Stimulated activated CD8-positive, alpha-beta memory T cell treated with anti-CD3 and anti-CD28 coated beads, Interleukin-12 subunit alpha, Interleukin-12 subunit beta, amount 100 ng/mL, for 24 hours (primary cell): ENCODE results near the gene THAP4.
"Not testable (repeated sequence)": the region's sequence is repeated elsewhere in the genome, so short reads cannot be mapped to it uniquely, and the experiment has no call there.

Experiments
- DNase-seq: peaks from one replicate; pipeline ENCODE4 v3.0.0-alpha.2; 2020; ENCODE audit errors: extremely low read depth

Gene THAP4

DNA sequence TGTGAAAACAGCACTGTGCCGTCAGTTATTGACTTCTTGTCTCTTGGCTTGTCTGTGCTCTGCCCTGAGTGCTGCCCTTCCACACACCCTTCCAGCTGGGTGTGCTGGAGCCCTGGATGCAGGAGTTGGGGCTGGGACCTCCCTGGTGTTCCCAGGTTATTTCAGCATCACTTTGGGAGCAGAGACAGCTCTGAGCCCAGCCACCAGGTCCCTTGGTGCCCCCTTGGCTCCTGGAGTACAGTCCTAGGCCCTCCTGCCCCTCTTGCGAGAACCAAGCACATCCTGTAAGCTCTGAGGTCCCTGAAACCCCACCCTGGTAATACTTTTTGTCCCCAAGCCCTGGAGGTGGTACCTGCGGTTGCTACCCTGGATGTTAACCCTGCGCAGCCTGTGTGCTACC is 54.2 kb downstream of the THAP4 start:
- DNase-seq = no peak

DNA sequence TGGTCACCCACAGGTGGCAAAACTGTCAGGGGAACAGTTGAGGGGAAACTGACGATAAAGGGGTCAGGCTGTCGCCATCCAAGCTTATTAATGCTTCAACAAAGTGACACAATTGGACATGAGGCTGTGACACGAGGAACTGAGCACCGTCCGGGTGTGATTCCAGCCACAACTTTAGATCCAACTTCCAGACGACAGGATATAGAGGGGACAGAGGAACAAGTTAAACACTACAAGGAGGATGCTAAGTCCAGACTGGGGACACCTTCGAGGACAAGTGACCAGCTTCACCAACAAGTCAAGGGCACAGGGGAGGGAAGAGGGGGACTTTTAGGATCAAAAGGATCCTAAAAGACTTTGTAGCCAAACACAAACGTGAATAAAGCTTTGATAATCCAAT is 54.6 kb downstream of the THAP4 start:
- DNase-seq = no peak

DNA sequence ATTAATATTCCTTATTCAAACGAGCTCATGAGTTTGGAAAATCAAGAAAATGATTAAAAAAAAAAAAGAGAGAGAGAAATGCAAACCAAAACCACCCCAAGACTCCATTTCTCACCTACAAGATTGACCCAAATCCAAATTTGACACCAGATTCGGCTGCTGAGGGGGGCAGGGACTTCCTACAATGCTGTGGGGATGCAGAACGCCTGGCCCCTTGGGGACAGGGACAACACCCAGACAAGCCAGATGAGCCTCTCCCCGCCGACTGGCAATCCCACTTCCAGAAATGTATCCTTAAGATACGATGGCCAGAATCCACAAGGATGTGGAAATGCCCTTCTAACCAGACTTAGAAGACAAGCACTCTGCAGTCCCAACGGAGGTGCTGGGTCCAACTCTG is 57.7 kb downstream of the THAP4 start:
- no peak for DNase-seq

DNA sequence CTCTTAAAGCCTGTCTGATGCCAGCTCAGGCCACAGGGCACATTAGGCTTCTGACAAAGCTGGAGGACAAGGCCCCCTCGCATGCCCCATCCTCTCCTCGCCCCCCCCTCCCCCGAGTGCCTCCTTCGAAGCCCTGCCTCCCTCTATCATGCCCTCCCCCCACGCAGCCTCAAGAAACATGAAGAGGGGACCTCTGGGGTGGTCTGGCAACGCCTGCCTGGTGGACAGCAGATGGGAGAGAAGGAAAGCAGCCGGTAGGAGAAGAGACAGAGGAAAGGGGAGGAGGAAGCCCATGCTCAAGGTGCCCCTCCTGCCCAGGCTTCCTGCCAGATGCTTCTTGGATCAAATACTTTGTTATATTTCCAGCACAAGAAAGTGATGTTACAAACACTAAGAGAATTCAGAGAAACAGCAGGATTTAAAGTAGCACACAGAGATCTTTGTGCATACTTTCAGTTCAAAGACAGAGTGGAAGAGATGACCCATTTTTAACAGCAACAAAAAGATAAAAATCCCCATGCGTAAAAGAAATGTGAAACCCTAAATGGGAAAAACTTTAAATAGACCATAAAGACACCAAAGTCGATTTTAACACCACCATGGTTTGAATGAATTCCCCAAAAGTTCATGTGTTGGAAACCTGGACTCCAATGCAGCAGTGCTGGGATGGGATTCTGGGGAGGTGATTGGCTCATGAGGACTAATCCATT is 59.4 kb downstream of the THAP4 start:
- DNase-seq = no peak

DNA sequence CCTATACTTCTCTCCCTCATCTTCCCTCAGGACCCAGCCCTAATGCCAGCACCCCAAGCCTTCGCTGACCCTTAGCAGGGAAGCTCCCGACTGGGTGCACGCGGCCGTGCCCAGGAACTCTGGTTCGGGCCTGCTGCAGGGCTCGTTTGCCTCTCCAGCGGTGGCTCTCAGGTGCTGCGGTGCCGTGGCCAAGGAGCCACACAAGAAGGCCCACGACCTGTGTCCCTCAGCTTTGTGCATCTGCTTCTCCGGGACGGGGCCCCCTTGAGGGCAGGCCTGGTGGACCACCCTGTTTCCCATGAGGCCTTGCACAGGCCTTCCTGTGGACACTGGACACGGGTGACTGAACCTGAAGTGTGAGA is 60.7 kb downstream of the THAP4 start:
- DNase-seq = no peak

DNA sequence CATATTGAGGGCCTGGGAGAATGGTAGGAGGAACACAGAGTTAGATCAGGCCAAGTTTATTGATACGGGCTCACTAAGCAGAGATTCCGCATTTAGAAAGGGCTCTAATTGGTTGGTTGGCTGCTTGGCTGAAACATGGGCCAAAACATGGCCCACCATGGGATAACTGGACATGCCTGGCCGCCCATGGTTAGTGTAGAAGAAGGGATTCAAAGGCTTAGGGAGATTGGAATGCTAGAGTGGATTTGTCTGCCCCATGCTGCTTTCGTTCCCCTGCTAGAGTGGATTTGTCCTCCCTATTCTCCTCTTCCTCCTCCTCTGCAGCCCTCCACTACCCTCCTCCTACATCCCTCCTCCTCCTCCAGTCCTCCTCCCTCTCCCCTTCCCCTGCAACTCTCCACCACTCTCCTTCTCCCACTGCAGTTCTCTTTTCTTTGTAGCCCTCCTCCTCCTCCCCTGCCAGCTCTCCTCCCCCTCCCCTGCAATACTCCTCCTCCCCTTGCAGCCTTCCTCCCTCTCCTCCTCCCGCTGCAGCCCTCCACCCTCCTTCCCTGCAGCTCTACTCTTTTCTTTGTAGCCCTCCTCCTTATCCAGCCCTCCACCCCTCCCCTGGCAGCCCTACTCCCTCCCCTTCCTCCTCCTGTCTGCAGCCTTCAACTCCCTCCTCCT is 61.2 kb downstream of the THAP4 start:
- no peak for DNase-seq

DNA sequence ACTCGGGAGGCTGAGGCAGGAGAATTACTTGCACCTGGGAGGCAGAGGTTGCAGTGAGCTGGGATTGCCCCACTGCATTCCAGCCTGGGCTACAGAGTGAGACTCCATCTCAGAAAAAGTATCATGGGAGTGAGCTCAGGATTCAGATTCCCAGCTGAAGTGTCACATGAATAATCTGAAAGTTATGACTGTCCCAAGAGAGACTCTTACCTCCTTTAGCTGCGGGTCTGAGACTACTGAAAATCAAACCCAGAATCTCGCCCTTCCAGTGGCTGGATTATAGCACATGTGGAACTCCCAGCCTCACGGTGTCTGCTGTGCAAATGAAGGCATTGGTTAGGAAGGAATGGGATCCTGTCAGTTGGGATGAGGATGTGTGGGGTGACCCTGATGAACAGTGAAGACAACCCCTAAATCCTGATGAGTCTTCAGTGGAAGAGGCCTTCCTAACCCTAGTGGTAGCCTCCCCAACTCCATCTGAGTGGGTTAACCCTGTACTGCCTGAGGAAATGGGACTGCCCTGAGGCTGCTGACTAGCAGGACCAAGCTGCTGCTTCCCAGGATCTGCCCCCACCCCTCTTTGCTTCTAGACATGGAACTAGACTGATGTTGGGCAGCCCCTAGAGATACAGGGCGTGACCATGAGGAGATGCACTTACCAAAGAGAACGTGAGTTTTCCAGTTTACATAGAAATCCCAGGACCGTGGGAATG is 61.9 kb downstream of the THAP4 start:
- no peak for DNase-seq

DNA sequence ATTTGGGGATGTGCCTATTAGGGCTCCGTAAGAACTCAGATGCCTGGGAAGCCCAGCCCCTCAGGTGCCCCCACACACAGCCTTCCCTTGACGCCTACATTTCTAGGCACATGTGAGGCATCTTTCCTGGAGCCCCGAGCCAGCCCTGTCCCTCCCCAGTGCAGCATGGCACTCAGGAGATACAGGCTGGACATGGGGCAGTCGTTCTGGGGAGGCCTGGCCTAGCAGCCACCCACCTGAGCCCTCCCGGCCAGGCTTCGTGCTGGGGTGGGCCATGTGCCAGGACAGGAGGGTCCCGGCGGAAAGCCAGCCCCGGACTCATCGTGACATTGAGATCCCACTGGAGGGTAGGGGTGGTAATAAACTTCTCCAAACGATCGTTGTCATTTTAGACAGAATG is 63.2 kb downstream of the THAP4 start:
- DNase-seq = no peak

DNA sequence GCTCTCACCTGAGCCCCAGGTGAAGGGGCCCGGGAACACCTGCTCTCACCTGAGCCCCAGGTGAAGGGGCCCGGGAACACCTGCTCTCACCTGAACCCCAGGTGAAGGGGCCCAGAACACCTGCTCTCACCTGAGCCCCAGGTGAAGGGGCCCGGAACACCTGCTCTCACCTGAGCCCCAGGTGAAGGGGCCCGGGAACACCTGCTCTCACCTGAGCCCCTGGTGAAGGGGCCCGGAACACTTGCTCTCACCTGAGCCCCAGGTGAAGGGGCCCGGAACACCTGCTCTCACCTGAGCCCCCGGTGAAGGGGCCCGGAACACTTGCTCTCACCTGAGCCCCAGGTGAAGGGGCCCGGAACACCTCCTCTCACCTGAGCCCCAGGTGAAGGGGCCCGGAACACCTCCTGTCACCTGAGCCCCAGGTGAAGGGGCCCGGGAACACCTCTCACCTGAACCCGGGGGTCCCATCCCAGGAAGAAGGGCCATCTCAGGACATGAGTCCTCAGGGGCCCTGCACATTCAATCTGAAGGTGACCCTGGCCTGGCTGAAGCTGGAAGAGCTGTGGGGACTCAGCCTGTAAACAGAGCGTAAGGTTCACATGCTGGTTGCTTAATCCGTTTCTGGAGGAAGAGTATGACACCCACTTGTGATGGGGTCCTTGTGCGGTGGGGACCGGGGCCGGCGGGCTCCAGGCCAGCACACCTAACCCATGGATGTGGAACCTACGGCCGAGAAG is 63.9 kb downstream of the THAP4 start:
- not testable (repeated sequence) for DNase-seq

DNA sequence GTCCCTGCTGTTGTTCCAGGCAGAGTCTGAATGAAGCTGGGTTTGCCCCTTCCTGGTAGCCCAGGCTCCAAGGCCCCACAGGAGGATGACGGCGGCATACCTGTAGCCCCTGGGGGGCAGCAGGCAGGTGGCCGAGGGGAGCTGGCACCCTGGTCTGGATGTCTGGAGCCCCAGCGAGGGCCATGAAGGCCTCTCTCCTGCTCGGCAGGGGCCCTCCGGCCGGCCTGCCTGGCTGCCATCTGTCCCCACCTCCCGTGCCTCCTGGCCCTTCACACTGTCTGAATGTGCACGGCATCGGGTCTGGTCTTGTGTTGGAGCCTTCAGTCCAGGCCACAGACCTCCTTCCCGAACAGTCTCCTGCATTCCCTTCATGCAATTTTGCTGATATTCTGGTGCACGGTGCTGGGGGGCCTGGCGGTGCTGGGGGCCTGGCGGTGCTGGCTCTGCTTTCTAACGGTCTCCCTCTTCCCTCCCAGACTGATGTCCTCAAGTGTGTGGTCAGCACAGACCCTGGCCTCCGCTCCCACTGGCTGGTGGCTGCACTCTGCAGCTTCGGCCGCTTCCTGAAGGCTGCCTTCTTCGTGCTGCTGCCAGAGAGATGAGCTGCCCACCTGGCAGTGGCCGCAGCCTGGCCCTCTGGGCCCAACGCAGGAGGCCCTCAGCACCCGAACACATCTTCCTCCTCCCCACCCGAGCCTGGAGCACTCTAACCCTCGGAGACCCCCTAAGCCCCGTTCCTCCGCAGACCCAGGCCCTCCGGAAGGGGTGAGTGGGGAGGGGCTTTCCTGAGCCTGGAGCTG is 64.9 kb downstream of the THAP4 start:
- DNase-seq = no peak

DNA sequence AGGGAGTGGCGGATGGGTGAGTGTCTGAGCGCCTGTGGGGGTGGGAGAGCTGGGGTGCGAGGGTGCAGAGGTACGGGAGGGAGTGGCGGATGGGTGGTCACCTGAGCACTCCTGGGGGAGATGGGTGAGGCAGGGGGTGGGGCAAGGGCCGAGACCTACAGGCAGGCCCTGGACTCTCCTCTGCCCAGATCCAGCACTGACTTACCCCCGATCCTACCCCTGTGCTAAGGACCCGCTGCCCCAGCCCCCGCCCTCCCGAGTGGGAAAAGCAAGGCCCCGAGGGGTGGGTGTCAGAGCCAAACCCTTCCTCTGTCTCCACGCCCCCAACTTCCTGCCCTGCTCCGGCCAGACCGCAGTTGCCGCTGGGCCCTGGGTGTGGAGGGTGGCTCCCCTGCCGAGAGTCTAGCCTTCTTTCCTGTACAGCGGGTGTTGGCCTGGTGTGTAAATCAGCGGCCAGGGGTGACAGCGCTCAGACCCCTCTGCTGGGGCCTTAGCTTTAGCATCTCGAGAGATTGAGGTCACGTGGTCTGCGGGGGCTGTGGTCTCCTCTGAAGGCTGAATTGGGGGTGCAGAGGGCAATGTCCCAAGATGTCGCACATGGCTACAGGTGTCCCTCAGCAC is 65.9 kb downstream of the THAP4 start:
- no peak for DNase-seq

DNA sequence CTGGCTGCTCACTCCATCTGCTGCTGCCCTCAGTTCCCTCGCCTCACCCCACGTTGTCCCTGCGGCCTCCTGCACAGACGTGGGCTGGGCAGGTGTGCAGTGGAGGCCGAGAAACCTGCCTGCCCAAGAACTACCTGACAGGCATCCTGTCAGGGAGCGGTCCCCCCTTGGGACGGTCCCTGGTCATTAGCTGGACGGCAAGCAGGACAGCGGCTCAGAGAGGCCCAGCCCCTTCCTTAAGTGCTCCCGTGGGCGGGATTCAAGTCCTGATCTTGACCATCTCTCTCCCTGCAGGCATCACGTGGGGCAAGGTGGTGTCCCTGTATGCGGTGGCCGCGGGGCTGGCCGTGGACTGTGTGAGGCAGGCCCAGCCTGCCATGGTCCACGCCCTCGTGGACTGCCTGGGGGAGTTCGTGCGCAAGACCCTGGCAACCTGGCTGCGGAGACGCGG is 67.1 kb downstream of the THAP4 start:
- no peak for DNase-seq

DNA sequence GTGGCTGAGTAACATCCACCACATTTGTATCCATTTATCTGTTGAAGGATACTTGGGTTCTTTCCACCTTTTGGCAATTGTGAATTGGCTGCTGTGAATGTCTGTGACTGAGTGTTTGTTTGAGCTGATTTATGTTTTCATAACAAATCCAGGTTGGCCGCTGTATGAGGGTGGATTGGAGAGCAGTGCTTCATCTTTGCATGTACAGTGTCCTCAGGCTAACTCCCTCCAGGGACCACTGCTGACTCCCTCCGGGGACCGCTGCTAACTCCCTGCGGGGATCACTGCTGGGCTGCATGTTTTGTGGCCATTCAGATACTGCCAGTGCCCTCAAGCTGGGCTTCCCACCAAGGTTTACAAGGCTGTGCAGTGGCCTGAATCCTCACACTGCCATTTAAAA is 68.2 kb downstream of the THAP4 start:
- DNase-seq = no peak

DNA sequence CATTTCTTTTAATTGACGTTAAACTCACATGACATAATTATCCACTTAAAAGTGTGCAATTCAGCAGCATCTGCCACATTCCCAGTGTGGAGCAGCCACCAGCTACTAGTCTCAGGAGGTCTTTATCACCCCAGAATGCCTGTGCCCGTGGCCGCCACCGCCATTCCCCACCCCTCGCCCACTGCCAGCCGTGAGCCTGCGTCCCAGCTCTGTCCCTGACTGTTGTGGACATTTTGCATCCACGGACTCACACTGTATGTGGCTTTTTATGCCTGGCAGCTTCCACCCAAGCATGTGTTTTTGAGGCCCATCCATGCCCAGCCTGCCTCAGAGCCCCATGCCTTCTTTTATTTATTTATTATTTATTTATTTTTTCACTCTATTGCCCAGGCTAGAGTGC is 69.2 kb downstream of the THAP4 start:
- no peak for DNase-seq

DNA sequence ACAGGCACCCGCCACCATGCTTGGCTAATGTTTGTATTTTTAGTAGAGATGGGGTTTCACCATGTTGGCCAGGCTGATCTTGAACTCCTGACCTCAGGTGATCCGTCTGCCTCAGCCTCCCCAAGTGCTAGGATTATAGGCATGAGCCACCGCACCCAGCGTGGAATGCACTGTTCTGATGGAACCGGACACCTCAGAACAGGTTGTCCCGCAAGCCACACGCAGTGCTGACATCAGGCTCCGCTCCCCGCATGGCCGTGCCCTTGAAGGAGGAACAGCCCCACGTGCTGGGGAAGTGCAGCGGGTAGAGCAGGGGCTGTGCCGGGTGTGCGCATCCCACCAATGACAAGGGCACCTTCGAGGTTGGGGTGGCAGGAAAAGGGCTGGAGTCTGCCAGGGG is 69.7 kb downstream of the THAP4 start:
- DNase-seq = not testable (repeated sequence)

DNA sequence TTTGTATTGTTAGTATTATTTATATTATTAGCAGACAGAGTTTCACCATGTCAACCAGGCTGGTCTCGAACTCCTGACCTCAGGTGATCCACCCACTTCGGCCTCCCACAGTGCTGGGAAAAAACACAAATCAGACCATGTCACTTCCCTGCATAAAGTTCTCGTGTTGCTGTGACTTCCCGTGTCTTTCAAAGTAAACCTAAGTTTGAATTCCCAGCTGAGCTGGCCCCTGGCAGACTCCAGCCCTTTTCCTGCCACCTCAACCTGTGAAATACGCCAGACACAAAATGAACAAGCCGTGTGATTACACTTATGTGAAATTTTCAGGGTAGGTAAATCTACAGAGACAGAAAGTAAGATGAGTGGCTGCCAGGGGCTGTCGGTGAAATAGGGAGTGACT is 70.5 kb downstream of the THAP4 start:
- no peak for DNase-seq

DNA sequence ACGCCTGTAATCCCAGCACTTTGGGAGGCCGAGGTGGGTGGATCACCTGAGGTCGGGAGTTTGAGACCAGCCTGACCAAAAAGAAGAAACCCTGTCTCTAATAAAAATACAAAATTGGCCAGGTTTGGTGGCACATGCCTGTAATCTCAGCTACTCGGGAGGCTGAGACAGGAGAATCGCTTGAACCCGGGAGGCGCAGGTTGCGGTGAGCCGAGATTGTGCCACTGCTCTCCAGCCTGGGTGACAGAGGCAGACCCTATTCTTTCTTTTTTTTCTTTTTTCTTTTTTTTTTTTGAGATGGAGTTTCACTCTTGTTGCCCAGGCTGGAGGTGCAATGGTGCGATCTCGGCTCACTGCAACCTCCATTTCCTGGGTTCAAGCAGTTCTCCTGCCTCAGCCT is 70.9 kb downstream of the THAP4 start:
- not testable (repeated sequence) for DNase-seq

DNA sequence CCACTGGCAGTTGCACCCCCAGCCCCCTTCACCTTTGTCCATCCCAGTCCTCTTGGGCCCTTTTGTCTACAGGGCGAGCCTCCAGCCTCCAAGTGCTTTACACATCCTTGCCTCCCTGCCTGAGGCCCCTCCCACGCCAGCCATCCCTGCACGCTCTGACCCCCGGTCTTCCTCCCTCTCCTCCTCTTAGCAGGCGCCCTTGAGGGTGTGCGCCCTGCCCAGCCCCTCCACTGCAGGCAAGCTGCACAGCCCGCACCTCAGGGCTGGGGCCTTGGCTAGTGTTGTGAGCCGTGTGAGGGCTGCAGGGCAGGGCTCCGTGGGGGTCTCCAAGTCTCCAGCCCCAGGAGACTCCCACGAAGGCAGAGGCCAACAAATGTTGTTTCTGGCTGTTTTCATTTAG is 71.5 kb downstream of the THAP4 start:
- no peak for DNase-seq

DNA sequence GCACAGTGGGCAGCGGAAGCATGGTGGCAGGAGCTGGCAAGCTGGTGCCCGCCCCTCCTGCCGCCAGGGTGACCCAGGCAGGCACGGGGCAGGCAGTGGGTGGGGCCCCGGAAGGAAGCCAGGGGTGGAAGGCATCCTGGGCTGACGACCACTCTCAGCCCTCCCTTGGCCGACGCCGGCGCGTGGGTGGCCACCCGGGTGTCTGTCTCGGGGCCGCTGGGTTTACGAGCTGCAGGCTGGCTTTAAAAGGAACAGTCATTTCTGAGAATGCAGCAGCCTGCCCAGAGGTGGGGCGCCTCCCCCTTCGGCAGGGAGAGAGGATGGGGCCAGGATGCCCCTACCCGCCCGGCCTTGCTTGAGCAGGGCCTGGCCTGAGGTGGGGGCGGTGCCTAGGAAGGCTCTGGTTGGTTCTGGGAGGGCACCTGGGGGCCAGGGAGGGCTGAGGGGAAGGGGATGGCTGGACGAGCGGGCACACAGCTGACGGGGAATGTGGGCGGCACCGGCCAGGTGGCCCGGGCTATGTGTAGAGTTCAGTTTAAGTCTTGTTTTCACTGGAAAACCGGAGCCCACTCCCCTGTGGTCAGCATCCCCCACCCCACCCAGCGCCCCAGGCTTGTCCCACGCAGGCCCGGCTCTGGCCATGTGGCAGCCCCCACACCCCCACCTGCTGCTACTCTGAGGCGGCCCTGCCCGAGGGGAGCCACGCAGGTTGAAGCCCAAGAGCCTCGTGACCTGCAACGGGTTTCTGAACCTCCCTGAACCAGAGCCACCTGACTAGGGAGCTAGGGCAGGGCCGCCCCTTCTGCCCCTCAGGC is 72.2 kb downstream of the THAP4 start:
- DNase-seq = no peak

DNA sequence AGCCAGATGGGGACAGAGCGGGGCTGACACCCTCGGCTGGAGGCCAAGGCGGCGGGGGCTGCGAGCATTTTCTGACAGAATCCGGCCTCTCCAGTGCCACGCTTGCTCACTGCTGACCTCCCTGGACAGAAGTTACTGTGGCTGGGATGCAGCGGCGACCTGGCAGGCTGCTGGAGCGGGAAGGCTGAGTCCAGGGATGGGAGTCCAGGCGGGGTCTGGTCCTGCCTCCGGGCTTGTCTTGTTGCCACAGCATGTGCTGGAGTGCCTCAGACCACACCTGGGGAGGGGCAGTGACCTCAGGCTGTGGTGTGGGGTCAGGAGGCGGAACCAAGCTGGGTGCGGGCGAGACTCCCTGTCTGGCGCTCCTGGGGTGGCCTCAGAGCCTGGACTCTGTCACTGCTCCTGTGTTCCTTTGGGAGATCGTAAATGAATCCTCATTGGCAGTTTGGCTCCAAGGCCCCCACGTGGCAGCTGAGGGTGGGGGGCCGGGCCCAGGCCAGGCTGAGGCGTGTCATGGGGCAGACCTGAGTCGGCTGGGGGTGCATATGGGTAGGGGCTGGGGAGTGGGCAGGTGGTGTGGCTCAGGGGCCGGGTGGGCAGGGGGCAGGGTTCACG is 72.9 kb downstream of the THAP4 start:
- no peak for DNase-seq
